Keratinocyte (primary cell): ENCODE data around the gene GSAP. TPM values are rescaled to one million over a fixed set of nuclear protein-coding genes. Genes with fewer than 3 reads are reported as not detected.

Source experiments
- DNase-seq: peaks from one replicate; pipeline ENCODE4 v3.0.0-alpha.2; 2011; ENCODE audit warnings: low read depth, missing footprints, low spot score
- FAIRE-seq: peaks from 2 replicates; lab custom pipeline; 2011; peaks lifted over from hg19 to GRCh38; lab: Jason Lieb, UNC
- H2AFZ ChIP-seq: 2 replicates; pipeline ENCODE4 v1.6.0; 2012; ENCODE audit warnings: low read length, control low read depth, inconsistent platforms; ENCODE audit not compliant: control insufficient read depth
- H3K27ac ChIP-seq: 2 replicates; pipeline ENCODE4 v1.5.1; 2011; ENCODE audit warnings: low read length; ENCODE audit not compliant: control insufficient read depth, insufficient read depth
- H3K27me3 ChIP-seq: 3 replicates; pipeline ENCODE4 v1.6.0; 2011; ENCODE audit warnings: low read length; ENCODE audit not compliant: control insufficient read depth, insufficient read depth; ENCODE audit errors: extremely low read depth
- H3K36me3 ChIP-seq, 2 experiments: 2 replicates in 1 of 2; 3 replicates in 1 of 2; pipeline ENCODE4 v1.5.1; 2011; ENCODE audit warnings: low read length in 2 of 2, mild to moderate bottlenecking in 1 of 2; ENCODE audit not compliant: control insufficient read depth in 2 of 2, insufficient read depth in 2 of 2; ENCODE audit errors: extremely low read depth in 1 of 2
- H3K4me1 ChIP-seq: 3 replicates; pipeline ENCODE4 v1.5.1; 2011; ENCODE audit warnings: low read length; ENCODE audit not compliant: control insufficient read depth, insufficient read depth; ENCODE audit errors: extremely low read depth
- H3K4me2 ChIP-seq: 3 replicates; pipeline ENCODE4 v1.6.0; 2011; ENCODE audit warnings: low read depth, low read length; ENCODE audit not compliant: control insufficient read depth, insufficient read depth; ENCODE audit errors: extremely low read depth
- H3K4me3 ChIP-seq, 3 experiments: fragments of 200-600 bp in 1 of 3; sonication (generic) in 1 of 3; 2 replicates in 2 of 3; 3 replicates in 1 of 3; pipeline ENCODE4 v1.5.1; 2011 to 2016; ENCODE audit warnings: low read length in 3 of 3, mild to moderate bottlenecking in 3 of 3, control low read depth in 2 of 3, inconsistent platforms in 1 of 3, low read depth in 1 of 3, mixed read lengths in 1 of 3, mixed run types in 1 of 3, moderate library complexity in 1 of 3; ENCODE audit not compliant: control insufficient read depth in 2 of 3, insufficient read depth in 2 of 3; ENCODE audit errors: extremely low read depth in 1 of 3
- H3K79me2 ChIP-seq: 2 replicates; pipeline ENCODE4 v1.6.0; 2012; ENCODE audit warnings: low read length; ENCODE audit not compliant: control insufficient read depth, insufficient read depth
- H3K9ac ChIP-seq: 3 replicates; pipeline ENCODE4 v1.6.0; 2011; ENCODE audit warnings: low read length; ENCODE audit not compliant: control insufficient read depth, insufficient read depth; ENCODE audit errors: extremely low read depth
- H3K9me1 ChIP-seq: 3 replicates; pipeline ENCODE4 v1.6.0; 2011; ENCODE audit warnings: low read length; ENCODE audit not compliant: control insufficient read depth, insufficient read depth; ENCODE audit errors: extremely low read depth
- H3K9me3 ChIP-seq: 2 replicates; pipeline ENCODE4 v1.5.1; 2012; ENCODE audit warnings: low read depth, low read length; ENCODE audit not compliant: control insufficient read depth
- H4K20me1 ChIP-seq: 3 replicates; pipeline ENCODE4 v1.6.0; 2011; ENCODE audit warnings: low read length; ENCODE audit not compliant: control insufficient read depth, insufficient read depth; ENCODE audit errors: extremely low read depth
- EZH2 ChIP-seq: IDR thresholded peaks from one replicate; pipeline ENCODE4 v1.6.1; 2012; ENCODE audit warnings: inconsistent platforms, mild to moderate bottlenecking, low read length, moderate library complexity
- dilution Hi-C: fragments of 300-500 bp; cut with MboI; formaldehyde crosslinking; loops from one replicate; pipeline ENCODE4 v1.7.0; 2020; ENCODE audit warnings: low sequenced_read_pairs; ENCODE audit not compliant: extremely low pct_ligation_motif_present
- polyA plus RNA-seq, 5 experiments: library from polyadenylated mRNA; depleted of rRNA in 3 of 5; stranded (reverse) in 3 of 5; stranded (forward) in 1 of 5; unstranded in 1 of 5; fragments of >200 nt; gene quantifications; 1 replicate in 1 of 5; 2 replicates in 3 of 5; 3 replicates in 1 of 5; pipeline versions ENCODE4 v1.2.1 to v1.2.3, GENCODE V29; 2011 to 2012; ENCODE audit warnings: missing spikeins in 2 of 5, low read depth in 1 of 5, low replicate concordance in 1 of 5
- TF ChIP-seq, protein P1 (sequence below), 3 experiments: IDR thresholded peaks in 1 of 3; conservative IDR thresholded peaks in 1 of 3; optimal IDR thresholded peaks in 1 of 3; 2 replicates in 2 of 3; 3 replicates in 1 of 3; pipeline versions ENCODE3 to v1.5.1; 2011; ENCODE audit warnings: low read length in 3 of 3, mild to moderate bottlenecking in 3 of 3, moderate library complexity in 2 of 3, control low read depth in 1 of 3, inconsistent platforms in 1 of 3; ENCODE audit not compliant: insufficient read depth in 2 of 3; ENCODE audit errors: extremely low read depth in 1 of 3

GSAP gene
- polyA plus RNA-seq, 1 donor (not counting 4 experiments of a cell fraction or from before 2014, with no cell fraction given), result 5.4 TPM

DNA sequence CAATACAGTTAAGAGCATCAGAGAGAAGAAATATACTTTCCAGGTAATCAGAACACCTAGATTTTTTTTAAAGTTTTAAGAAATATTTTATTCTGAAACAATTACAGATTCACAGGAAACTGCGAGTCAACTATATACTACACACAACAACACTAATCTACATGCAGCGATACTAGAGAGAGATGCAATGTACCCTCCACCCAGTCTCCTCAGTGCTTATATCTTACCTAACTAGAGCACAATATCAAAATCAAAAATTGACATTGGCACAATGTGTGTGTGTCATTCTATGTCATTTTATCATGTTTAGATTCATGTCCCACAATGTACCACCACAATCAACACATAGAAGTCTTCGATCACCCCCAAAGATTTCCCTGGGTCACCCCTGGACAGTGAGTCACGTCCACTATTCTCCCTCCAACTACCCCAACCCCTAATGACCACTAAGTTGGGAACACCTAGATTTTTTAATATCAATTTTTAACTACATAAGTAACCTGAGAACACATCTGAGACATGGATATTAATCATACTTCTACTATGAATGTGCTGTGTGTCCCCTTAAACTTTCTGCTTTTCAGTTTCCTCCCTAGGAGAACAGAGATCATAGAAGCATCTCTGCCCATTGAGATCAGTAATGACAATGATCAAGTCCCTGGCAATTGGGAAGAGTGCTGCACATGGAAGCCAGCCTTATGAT, 86.5 kb downstream of the GSAP start:
- H3K9ac ChIP-seq, result no peak overlapping the region
- H3K4me1 ChIP-seq, result peaks cover 48% of the 10 kb centered on the region
- H3K27ac ChIP-seq, result no peak overlapping the region
- no peak overlapping the region for H2AFZ ChIP-seq
- H3K36me3 ChIP-seq, result no peaks in the 10 kb centered on the region
- H3K9me1 ChIP-seq, result peaks cover 3% of the 10 kb centered on the region
- dilution Hi-C loops, result no loop called here
- TF ChIP-seq, protein P1, sequence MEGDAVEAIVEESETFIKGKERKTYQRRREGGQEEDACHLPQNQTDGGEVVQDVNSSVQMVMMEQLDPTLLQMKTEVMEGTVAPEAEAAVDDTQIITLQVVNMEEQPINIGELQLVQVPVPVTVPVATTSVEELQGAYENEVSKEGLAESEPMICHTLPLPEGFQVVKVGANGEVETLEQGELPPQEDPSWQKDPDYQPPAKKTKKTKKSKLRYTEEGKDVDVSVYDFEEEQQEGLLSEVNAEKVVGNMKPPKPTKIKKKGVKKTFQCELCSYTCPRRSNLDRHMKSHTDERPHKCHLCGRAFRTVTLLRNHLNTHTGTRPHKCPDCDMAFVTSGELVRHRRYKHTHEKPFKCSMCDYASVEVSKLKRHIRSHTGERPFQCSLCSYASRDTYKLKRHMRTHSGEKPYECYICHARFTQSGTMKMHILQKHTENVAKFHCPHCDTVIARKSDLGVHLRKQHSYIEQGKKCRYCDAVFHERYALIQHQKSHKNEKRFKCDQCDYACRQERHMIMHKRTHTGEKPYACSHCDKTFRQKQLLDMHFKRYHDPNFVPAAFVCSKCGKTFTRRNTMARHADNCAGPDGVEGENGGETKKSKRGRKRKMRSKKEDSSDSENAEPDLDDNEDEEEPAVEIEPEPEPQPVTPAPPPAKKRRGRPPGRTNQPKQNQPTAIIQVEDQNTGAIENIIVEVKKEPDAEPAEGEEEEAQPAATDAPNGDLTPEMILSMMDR (optimal IDR thresholded peaks at IDR 0.05 in 1 of 3, IDR thresholded peaks at IDR 0.05 in 1 of 3, conservative IDR thresholded peaks at IDR 0.05 in 1 of 3; ENCODE audit: extremely low read depth in 1 of 3, insufficient read depth in 2 of 3, low read length in 3 of 3), result no peak
- no peak for TF ChIP-seq EZH2
- H3K79me2 ChIP-seq, result no peaks in the 10 kb centered on the region
- H3K27me3 ChIP-seq, result no peaks in the 10 kb centered on the region
- H3K9me3 ChIP-seq, result no peaks in the 10 kb centered on the region
- no peak for FAIRE-seq
- no peak overlapping the region for H3K4me3 ChIP-seq
- no peaks in the 10 kb centered on the region for H4K20me1 ChIP-seq
- H3K4me2 ChIP-seq, result no peak overlapping the region
- no peak for DNase-seq

DNA sequence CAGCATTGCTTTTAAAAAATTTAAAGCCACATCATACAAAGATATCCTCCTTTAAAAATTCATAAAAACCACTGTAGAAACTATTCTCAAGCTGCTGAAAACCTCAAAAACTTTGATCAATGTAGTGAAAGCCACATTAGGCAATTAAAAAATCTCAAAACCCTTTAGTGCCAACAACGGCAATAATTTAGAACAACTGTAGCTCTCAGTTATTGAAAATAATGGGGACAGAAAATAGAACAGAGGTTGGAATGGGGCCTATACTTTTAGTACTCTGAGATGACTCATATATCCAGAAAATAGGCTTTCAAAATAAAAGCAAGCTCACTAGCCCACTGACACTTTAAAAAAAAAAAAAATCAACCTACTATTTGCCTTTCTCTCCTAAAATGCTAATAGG, 87.5 kb downstream of the GSAP start:
- peaks cover 48% of the 10 kb centered on the region for H3K4me1 ChIP-seq
- H3K79me2 ChIP-seq, result no peaks in the 10 kb centered on the region
- H3K27ac ChIP-seq, result peak overlapping the region; percentile 19
- TF ChIP-seq, protein P1 (optimal IDR thresholded peaks at IDR 0.05 in 1 of 3, IDR thresholded peaks at IDR 0.05 in 1 of 3, conservative IDR thresholded peaks at IDR 0.05 in 1 of 3; ENCODE audit: extremely low read depth in 1 of 3, insufficient read depth in 2 of 3, low read length in 3 of 3), result no peak
- no peak for TF ChIP-seq EZH2
- dilution Hi-C loops, result no loop called here
- no peak overlapping the region for H2AFZ ChIP-seq
- H3K4me3 ChIP-seq, result no peak overlapping the region
- H3K4me2 ChIP-seq, result peak overlapping the region; percentile 61
- no peaks in the 10 kb centered on the region for H3K27me3 ChIP-seq
- no peaks in the 10 kb centered on the region for H3K36me3 ChIP-seq
- H3K9me1 ChIP-seq, result peaks cover 3% of the 10 kb centered on the region
- H3K9ac ChIP-seq, result peak overlapping the region; percentile 0
- H4K20me1 ChIP-seq, result no peaks in the 10 kb centered on the region
- DNase-seq, result no peak
- FAIRE-seq, result no peak
- H3K9me3 ChIP-seq, result no peaks in the 10 kb centered on the region
